ENCODE results near the gene C1orf74. TPM values are rescaled to one million over a fixed set of nuclear protein-coding genes. Genes with fewer than 3 reads are reported as not detected.

C1orf74 gene
- total RNA-seq, 1 experiment from 2014 or later, result 5.6 TPM

- Histone ChIP-seq H2AFZ (ENCODE audit: low read depth, low read length, poor library complexity, severe bottlenecking) (no peak overlapping the region), H3K9ac (ENCODE audit: low read length) (no peak overlapping the region), H4K20me1 (ENCODE audit: insufficient read depth) (no peaks in the 10 kb centered on the region), H3K9me2 (ENCODE audit: insufficient read depth) (no peaks in the 10 kb centered on the region), H3K27ac (ENCODE audit: low read depth, low read length) (no peak overlapping the region), H3K27me3 (ENCODE audit: insufficient read depth, low read length) (no peaks in the 10 kb centered on the region), H3K9me3 (ENCODE audit: control insufficient read depth in 1 of 2, insufficient read depth in 1 of 2, low read depth in 1 of 2, low read length in 2 of 2) (no peaks in the 10 kb centered on the region; a peak in 1 of 4 replicates), H3K4me1 (ENCODE audit: control insufficient read depth in 1 of 2, insufficient read depth in 2 of 2, low read length in 2 of 2) (no peaks in the 10 kb centered on the region), H3K4me2 (ENCODE audit: low read length) (no peak overlapping the region), H3K36me3 (ENCODE audit: control insufficient read depth in 1 of 2, insufficient read depth in 2 of 2, low read length in 2 of 2) (no peaks in the 10 kb centered on the region), H3K4me3 (replicated peaks in 1 of 2; ENCODE audit: low read depth in 1 of 2, low read length in 2 of 2) (no peak overlapping the region), H3K79me2 (ENCODE audit: insufficient read depth, low read length) (no peaks in the 10 kb centered on the region)
- BruUV-seq (replicated peaks), result no TSS peak
- ChIA-PET POLR2A (interaction anchor here (1.1 kb wide), 1 partner anchor 19 kb away, joined by 4 read pairs; the partner anchor contains the start of gene C1orf74), CTCF (no interaction called here), RAD21 (ENCODE audit: low non-redundant PET in 1 of 2, low total read pairs in 2 of 2, uncharacterized antibody in 2 of 2, unreplicated experiment in 2 of 2) (no interaction called here)
- TF ChIP-seq CEBPB (IDR thresholded peaks at IDR 0.05; ENCODE audit: low read depth), result no peak
- TF ChIP-seq YY1 (IDR thresholded peaks at IDR 0.05; ENCODE audit: extremely low read depth, insufficient replicate concordance, low read depth, low read length), result no peak
- no peak for TF ChIP-seq POLR2A (IDR thresholded peaks at IDR 0.05; ENCODE audit: borderline replicate concordance, extremely low read depth, insufficient read depth, insufficient read length)
- intact Hi-C loops (cut with micrococcal nuclease), result no loop called here
- no peak for ATAC-seq
- DNase-seq (ENCODE audit: low read depth, low spot score), result no peak
Measured at GRCh38 chr1:209766051-209766450, 18.3 kb downstream of the C1orf74 start.

GRCh38 chr1:209761011-209761635, 23.2 kb downstream of the C1orf74 start:
- DNase-seq (ENCODE audit: low read depth, low spot score) (no peak), ATAC-seq (no peak)
- Histone ChIP-seq H4K20me1 (ENCODE audit: insufficient read depth) (no peaks in the 10 kb centered on the region), H3K4me1 (ENCODE audit: control insufficient read depth in 1 of 2, insufficient read depth in 2 of 2, low read length in 2 of 2) (no peaks in the 10 kb centered on the region), H3K9me3 (ENCODE audit: control insufficient read depth in 1 of 2, insufficient read depth in 1 of 2, low read depth in 1 of 2, low read length in 2 of 2) (no peaks in the 10 kb centered on the region), H3K9me2 (ENCODE audit: insufficient read depth) (no peaks in the 10 kb centered on the region), H3K27me3 (ENCODE audit: insufficient read depth, low read length) (no peaks in the 10 kb centered on the region), H3K9ac (ENCODE audit: low read length) (no peak overlapping the region), H3K36me3 (ENCODE audit: control insufficient read depth in 1 of 2, insufficient read depth in 2 of 2, low read length in 2 of 2) (no peaks in the 10 kb centered on the region), H3K79me2 (ENCODE audit: insufficient read depth, low read length) (no peaks in the 10 kb centered on the region), H2AFZ (ENCODE audit: low read depth, low read length, poor library complexity, severe bottlenecking) (no peak overlapping the region), H3K4me3 (replicated peaks in 1 of 2; ENCODE audit: low read depth in 1 of 2, low read length in 2 of 2) (no peak overlapping the region), H3K4me2 (ENCODE audit: low read length) (no peak overlapping the region), H3K27ac (ENCODE audit: low read depth, low read length) (no peak overlapping the region)
- ChIA-PET CTCF (interaction anchor here (2.2 kb wide), 1 partner anchor 13 kb away, joined by 10 read pairs; no protein-coding TSS in a partner anchor), RAD21 (ENCODE audit: low non-redundant PET in 1 of 2, low total read pairs in 2 of 2, uncharacterized antibody in 2 of 2, unreplicated experiment in 2 of 2) (no interaction called here), POLR2A (no interaction called here)
- intact Hi-C loops (cut with micrococcal nuclease), result no loop called here
- no TSS peak for BruUV-seq (replicated peaks)
- TF ChIP-seq ELF1 (IDR thresholded peaks at IDR 0.05; ENCODE audit: borderline replicate concordance, low read depth) (no peak), ZNF274 (IDR thresholded peaks at IDR 0.05; ENCODE audit: low read depth, low read length) (no peak), CBX3 (IDR thresholded peaks at IDR 0.05; ENCODE audit: low read depth) (no peak), ZBTB33 (IDR thresholded peaks at IDR 0.05; ENCODE audit: extremely low read depth, insufficient replicate concordance, low read length) (no peak), ATF3 (IDR thresholded peaks at IDR 0.05) (no peak), ZFX (IDR thresholded peaks at IDR 0.05) (no peak), JUND (IDR thresholded peaks at IDR 0.05) (no peak), RAD21 (IDR thresholded peaks at IDR 0.05; ENCODE audit: low read depth) (no peak), SP1 (IDR thresholded peaks at IDR 0.05; ENCODE audit: low read depth) (no peak), POLR2AphosphoS5 (IDR thresholded peaks at IDR 0.05; ENCODE audit: low read depth, low read length) (no peak), SIN3A (IDR thresholded peaks at IDR 0.05; ENCODE audit: low read depth) (no peak), MAX (IDR thresholded peaks at IDR 0.05) (no peak), FOSL1 (IDR thresholded peaks at IDR 0.05; ENCODE audit: low read depth) (no peak)
